ENCODE results near the gene CACNA1H. TPM values are rescaled to one million over a fixed set of nuclear protein-coding genes. Genes with fewer than 3 reads are reported as not detected.

Gene CACNA1H
- total RNA-seq: 6.7 and 8.9 TPM in 2 replicates

- Histone ChIP-seq H3K4me3 (ENCODE audit: low read depth, low read length) (peak within 1 kb of the TSS; percentile 17), H3K36me3 (ENCODE audit: control insufficient read depth, insufficient read depth, low read length) (no peaks in the 10 kb centered on the region), H3K27me3 (ENCODE audit: control insufficient read depth, insufficient read depth, low read length) (peaks cover 69% of the 10 kb centered on the region)
- DNase-seq (ENCODE audit: low read depth): no peak
- TF ChIP-seq CTCF (IDR thresholded peaks at IDR 0.05; ENCODE audit: insufficient read depth, low read length, poor library complexity, severe bottlenecking): no peak
Measured at GRCh38 chr16:1152651-1153259, at the start of gene CACNA1H. CACNA1H (plus strand) TSS chr16:1153106; CDS start chr16:1153738, 632 bp downstream.

GRCh38 chr16:1103636-1103980 is 49.3 kb upstream of the CACNA1H start:
- TF ChIP-seq CTCF (IDR thresholded peaks at IDR 0.05; ENCODE audit: insufficient read depth, low read length, poor library complexity, severe bottlenecking): no peak
- H3K4me3 ChIP-seq (ENCODE audit: low read depth, low read length): no peak overlapping the region
- H3K36me3 ChIP-seq (ENCODE audit: control insufficient read depth, insufficient read depth, low read length): no peaks in the 10 kb centered on the region
- no peak for DNase-seq (ENCODE audit: low read depth)
- H3K27me3 ChIP-seq (ENCODE audit: control insufficient read depth, insufficient read depth, low read length): peaks cover 73% of the 10 kb centered on the region

- TF ChIP-seq CTCF (IDR thresholded peaks at IDR 0.05; ENCODE audit: insufficient read depth, low read length, poor library complexity, severe bottlenecking): peak; percentile 92
- no peak for DNase-seq (ENCODE audit: low read depth)
- H3K27me3 ChIP-seq (ENCODE audit: control insufficient read depth, insufficient read depth, low read length): peaks cover 82% of the 10 kb centered on the region
- H3K4me3 ChIP-seq (ENCODE audit: low read depth, low read length): no peak overlapping the region
- no peaks in the 10 kb centered on the region for H3K36me3 ChIP-seq (ENCODE audit: control insufficient read depth, insufficient read depth, low read length)
Measured at GRCh38 chr16:1105888-1106620, 46.9 kb upstream of the CACNA1H start.

- no peak for TF ChIP-seq CTCF (IDR thresholded peaks at IDR 0.05; ENCODE audit: insufficient read depth, low read length, poor library complexity, severe bottlenecking)
- Histone ChIP-seq H3K27me3 (ENCODE audit: control insufficient read depth, insufficient read depth, low read length) (peaks cover 76% of the 10 kb centered on the region), H3K36me3 (ENCODE audit: control insufficient read depth, insufficient read depth, low read length) (no peaks in the 10 kb centered on the region), H3K4me3 (ENCODE audit: low read depth, low read length) (no peak overlapping the region)
- DNase-seq (ENCODE audit: low read depth): no peak
Measured at GRCh38 chr16:1106659-1107058, 46.2 kb upstream of the CACNA1H start.

- peaks cover 77% of the 10 kb centered on the region for H3K27me3 ChIP-seq (ENCODE audit: control insufficient read depth, insufficient read depth, low read length)
- DNase-seq (ENCODE audit: low read depth): no peak
- no peak overlapping the region for H3K4me3 ChIP-seq (ENCODE audit: low read depth, low read length)
- no peak for TF ChIP-seq CTCF (IDR thresholded peaks at IDR 0.05; ENCODE audit: insufficient read depth, low read length, poor library complexity, severe bottlenecking)
- no peaks in the 10 kb centered on the region for H3K36me3 ChIP-seq (ENCODE audit: control insufficient read depth, insufficient read depth, low read length)
Measured at GRCh38 chr16:1107141-1107540, 45.8 kb upstream of the CACNA1H start.
